ENCODE results near the gene APOA4. TPM values are rescaled to one million over a fixed set of nuclear protein-coding genes. Genes with fewer than 3 reads are reported as not detected.

APOA4 gene
- total RNA-seq, 4 donors from 2014 or later = not detected

- Histone ChIP-seq H3K27ac (no peak overlapping the region), H3K9me3 (no peaks in the 10 kb centered on the region)
- intact Hi-C loops (cut with DNase I; ENCODE audit: low total_unique reads) = loop anchor here (1.0 to 5.0 kb wide), 2 partner anchors 30 to 40 kb away; partner anchors contain the start of gene APOA5
Observed at GRCh38 chr11:116832350-116833290, 9.5 kb upstream of the APOA4 start.

GRCh38 chr11:116831790-116832349 lies 8.8 kb upstream of the APOA4 start:
- peaks cover 0 to 17% (median 11%) of the 10 kb centered on the region in 4 donors for H3K4me1 ChIP-seq
- H3K4me3 ChIP-seq = no peak overlapping the region
- in situ Hi-C loops (cut with MboI; ENCODE audit: low pct_ligation_motif_present in 1 of 4, low pct_unique_long_range_greater_than_20kb in 1 of 4, low sequenced_read_pairs in 3 of 4) (no loop called here), intact Hi-C loops (cut with DNase I; ENCODE audit: low total_unique reads) (loop anchor here (5.0 kb wide), 1 partner anchor 40 kb away; the partner anchor contains the start of gene APOA5)
- WGBS, 2 donors (ENCODE audit: low coverage in 1 of 2) = 71 to 88% methylated on average over 1 to 7 of the region's 7 CpGs
- DNase-seq = no peak
- H3K36me3 ChIP-seq = no peaks in the 10 kb centered on the region
- TF ChIP-seq EP300 (IDR thresholded peaks at IDR 0.05; ENCODE audit: low read depth) (no peak), CTCF (IDR thresholded peaks at IDR 0.05) (no peak), POLR2AphosphoS5 (IDR thresholded peaks at IDR 0.05) (no peak), POLR2A (IDR thresholded peaks at IDR 0.05) (no peak)
- H3K27ac ChIP-seq = no peak overlapping the region
- H3K27me3 ChIP-seq = no peaks in the 10 kb centered on the region
- H3K9me3 ChIP-seq = no peaks in the 10 kb centered on the region

More at GRCh38 chr11:116832350-116833290, 9.5 kb upstream of the APOA4 start:
- Histone ChIP-seq H3K4me1 (peaks cover 0 to 17% (median 11%) of the 10 kb centered on the region in 4 donors), H3K4me3 (no peak overlapping the region), H3K36me3 (no peaks in the 10 kb centered on the region), H3K27me3 (no peaks in the 10 kb centered on the region)
- in situ Hi-C loops (cut with MboI; ENCODE audit: low pct_ligation_motif_present in 1 of 4, low pct_unique_long_range_greater_than_20kb in 1 of 4, low sequenced_read_pairs in 3 of 4) = no loop called here
- WGBS, 2 donors (ENCODE audit: low coverage in 1 of 2) = 83% methylated on average over 13 of the region's 13 CpGs; no CpG with 5 or more reads in 1 of the 2 donors
- no peak for DNase-seq
- no peak for TF ChIP-seq EP300 (IDR thresholded peaks at IDR 0.05; ENCODE audit: low read depth)
- no peak for TF ChIP-seq CTCF (IDR thresholded peaks at IDR 0.05)
- TF ChIP-seq POLR2AphosphoS5 (IDR thresholded peaks at IDR 0.05) = no peak
- no peak for TF ChIP-seq POLR2A (IDR thresholded peaks at IDR 0.05)

GRCh38 chr11:116830184-116830912 lies 7.2 kb upstream of the APOA4 start:
- DNase-seq = no peak
- in situ Hi-C loops (cut with MboI; ENCODE audit: low pct_ligation_motif_present in 1 of 4, low pct_unique_long_range_greater_than_20kb in 1 of 4, low sequenced_read_pairs in 3 of 4) = no loop called here
- H3K4me3 ChIP-seq = no peak overlapping the region
- intact Hi-C loops (cut with DNase I; ENCODE audit: low total_unique reads) = loop anchor here (5.0 kb wide), 1 partner anchor 38 kb away; the partner anchor contains the start of gene APOA5
- peaks cover 0 to 6% (median 2%) of the 10 kb centered on the region in 4 donors for H3K4me1 ChIP-seq
- no peaks in the 10 kb centered on the region for H3K36me3 ChIP-seq
- no peaks in the 10 kb centered on the region for H3K9me3 ChIP-seq
- H3K27me3 ChIP-seq = no peaks in the 10 kb centered on the region
- TF ChIP-seq POLR2AphosphoS5 (IDR thresholded peaks at IDR 0.05) = no peak
- no peak for TF ChIP-seq POLR2A (IDR thresholded peaks at IDR 0.05)
- no peak for TF ChIP-seq CTCF (IDR thresholded peaks at IDR 0.05)
- TF ChIP-seq EP300 (IDR thresholded peaks at IDR 0.05; ENCODE audit: low read depth) = no peak
- 97% methylated on average over 17 of the region's 17 CpGs; no CpG with 5 or more reads in 1 of the 2 donors for WGBS, 2 donors (ENCODE audit: low coverage in 1 of 2)
- no peak overlapping the region for H3K27ac ChIP-seq
